OCI-LY3 (cell line): ENCODE results near the gene AKAP5.

ENCODE experiments used
- EZH2phosphoT487 ChIP-seq: fragments of 200-600 bp; shearing (Covaris generic); IDR thresholded peaks from 2 replicates; pipeline ENCODE4 v1.6.1; 2018; ENCODE audit warnings: antibody characterized with exemption, mixed run types, low read depth
- TF ChIP-seq, protein P1 (sequence below): fragments of 200-600, 300-600 bp; sonication (generic); IDR thresholded peaks from 2 replicates; pipeline ENCODE4 v1.5.1; 2014; ENCODE audit warnings: antibody characterized with exemption, low read length, low read depth

DNA sequence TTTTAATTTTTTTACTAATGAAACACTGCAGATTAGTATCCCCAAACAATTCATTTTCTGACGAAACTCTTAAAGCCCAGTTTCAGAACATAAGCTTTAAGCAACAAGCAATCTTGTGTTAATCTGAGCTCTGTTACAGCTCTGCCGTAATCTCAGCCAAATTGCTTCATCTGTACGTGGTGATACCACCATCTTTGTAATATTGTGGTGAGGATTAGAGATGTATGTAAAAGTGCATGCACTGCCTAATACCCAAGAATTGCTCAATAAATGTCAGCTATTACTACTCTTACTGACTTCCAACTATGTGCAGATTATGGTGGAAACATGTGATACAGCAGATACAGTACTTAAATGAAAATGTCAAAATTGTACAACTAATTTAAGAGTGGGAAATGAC lies 1.8 kb downstream of the AKAP5 start:
- TF ChIP-seq, protein P1, sequence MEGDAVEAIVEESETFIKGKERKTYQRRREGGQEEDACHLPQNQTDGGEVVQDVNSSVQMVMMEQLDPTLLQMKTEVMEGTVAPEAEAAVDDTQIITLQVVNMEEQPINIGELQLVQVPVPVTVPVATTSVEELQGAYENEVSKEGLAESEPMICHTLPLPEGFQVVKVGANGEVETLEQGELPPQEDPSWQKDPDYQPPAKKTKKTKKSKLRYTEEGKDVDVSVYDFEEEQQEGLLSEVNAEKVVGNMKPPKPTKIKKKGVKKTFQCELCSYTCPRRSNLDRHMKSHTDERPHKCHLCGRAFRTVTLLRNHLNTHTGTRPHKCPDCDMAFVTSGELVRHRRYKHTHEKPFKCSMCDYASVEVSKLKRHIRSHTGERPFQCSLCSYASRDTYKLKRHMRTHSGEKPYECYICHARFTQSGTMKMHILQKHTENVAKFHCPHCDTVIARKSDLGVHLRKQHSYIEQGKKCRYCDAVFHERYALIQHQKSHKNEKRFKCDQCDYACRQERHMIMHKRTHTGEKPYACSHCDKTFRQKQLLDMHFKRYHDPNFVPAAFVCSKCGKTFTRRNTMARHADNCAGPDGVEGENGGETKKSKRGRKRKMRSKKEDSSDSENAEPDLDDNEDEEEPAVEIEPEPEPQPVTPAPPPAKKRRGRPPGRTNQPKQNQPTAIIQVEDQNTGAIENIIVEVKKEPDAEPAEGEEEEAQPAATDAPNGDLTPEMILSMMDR: no peak
- no peak for TF ChIP-seq EZH2phosphoT487
